Spleen (tissue), 11 donors: ENCODE results near the gene NUDT19. TPM values are rescaled to one million over a fixed set of nuclear protein-coding genes. Genes with fewer than 3 reads are reported as not detected.

Experiments
- DNase-seq: peaks from one replicate; pipeline ENCODE4 v3.0.0-alpha.2; 2020
- H3K27ac ChIP-seq, 8 donors: fragments of 200-600 bp; sonication (generic) in 7 of 8; 1 replicate in 4 of 8; 2 replicates in 4 of 8; pipeline versions ENCODE4 v1.5.0 to v1.8.0; 2016 to 2021; ENCODE audit warnings: inconsistent platforms in 4 of 8, mild to moderate bottlenecking in 4 of 8, moderate library complexity in 1 of 8
- H3K27me3 ChIP-seq, 7 donors: fragments of 200-600 bp; sonication (generic) in 6 of 7; replicated peaks in 1 of 7; 1 replicate in 4 of 7; 2 replicates in 3 of 7; pipeline versions ENCODE4 v1.5.0 to v1.8.0; 2016 to 2021; ENCODE audit warnings: inconsistent platforms in 3 of 7, mild to moderate bottlenecking in 1 of 7
- H3K36me3 ChIP-seq, 6 donors: fragments of 200-600 bp; sonication (generic) in 5 of 6; 1 replicate in 4 of 6; 2 replicates in 2 of 6; pipeline versions ENCODE4 v1.5.0 to v1.8.0; 2016 to 2021; ENCODE audit warnings: inconsistent platforms in 2 of 6
- H3K4me1 ChIP-seq, 6 donors: fragments of 200-600 bp; sonication (generic) in 5 of 6; 1 replicate in 3 of 6; 2 replicates in 3 of 6; pipeline versions ENCODE4 v1.5.0 to v1.8.0; 2016 to 2021; ENCODE audit warnings: inconsistent platforms in 3 of 6
- H3K4me3 ChIP-seq, 8 donors: fragments of 200-600 bp; sonication (generic) in 7 of 8; 1 replicate in 4 of 8; 2 replicates in 4 of 8; pipeline versions ENCODE4 v1.5.0 to v1.8.0; 2016 to 2021; ENCODE audit warnings: inconsistent platforms in 4 of 8, mild to moderate bottlenecking in 4 of 8, moderate library complexity in 2 of 8
- H3K9me3 ChIP-seq, 8 donors: fragments of 200-600 bp; sonication (generic) in 7 of 8; 1 replicate in 4 of 8; 2 replicates in 4 of 8; pipeline versions ENCODE4 v1.5.0 to v1.8.0; 2016 to 2021; ENCODE audit warnings: inconsistent platforms in 4 of 8
- CTCF ChIP-seq, 11 experiments: fragments of 200-600 bp in 7 of 11; fragments of 450-650 bp in 4 of 11; sonication (generic) in 4 of 11; IDR thresholded peaks in 8 of 11; conservative IDR thresholded peaks in 3 of 11; 1 replicate in 7 of 11; 2 replicates in 4 of 11; pipeline versions ENCODE4 v1.4.0 to v1.8.0; 2016 to 2021; ENCODE audit warnings: antibody characterized with exemption in 11 of 11, inconsistent platforms in 4 of 11, mild to moderate bottlenecking in 1 of 11
- POLR2A ChIP-seq, 3 donors: fragments of 450-650 bp; IDR thresholded peaks; one replicate each; pipeline ENCODE4 v1.5.1; 2017; ENCODE audit warnings: antibody characterized with exemption in 3 of 3, mild to moderate bottlenecking in 1 of 3
- POLR2AphosphoS5 ChIP-seq, 3 donors: sonication (generic); formaldehyde crosslinking; IDR thresholded peaks; one replicate each; pipeline ENCODE4 v1.5.1; 2017; ENCODE audit warnings: antibody characterized with exemption in 3 of 3
- WGBS, 5 donors: extraction: QIAGEN DNeasy Blood & Tissue Kit in 3 of 5; methylation state at CpG; one replicate each; pipeline versions ENCODE4 v1.1.5 to v1.1.7; 2013 to 2018; 5-methylcytosine and 5-hydroxymethylcytosine counted together
- intact Hi-C: fragments of 100-400 bp; cut with DNase I; formaldehyde crosslinking; loops from one replicate; pipeline ENCODE4 v1.15.0; 2023; ENCODE audit warnings: low total_unique reads
- polyA plus RNA-seq, 3 donors: library from polyadenylated mRNA; stranded (reverse); fragments of 200-250 nt; gene quantifications; one replicate each; pipeline ENCODE4 v1.2.1, GENCODE V29; 2013
- total RNA-seq, 7 donors: library from RNA; depleted of rRNA in 3 of 7; stranded (reverse); fragments of >200 nt in 3 of 7; fragmentation: NEBNext Ultra II Directional in 4 of 7; extraction: Animal tissue kit (Norgen Biotek cat#: 25700) in 4 of 7; gene quantifications; one replicate each; pipeline versions ENCODE4 v1.1.0 to v1.2.1, GENCODE V29; 2016 to 2021
- donor health status: healthy with polysubstance abuse.
- donor health status: DM: no; HTN: no; CAD: no; lungs with moderate emphysema.
- donor health status: DM: no; HTN: no; CAD: no.
- donor health status: Bipolar disorder and iron deficiency.
- donor health status: healthy.
- donor health status: DM: no; HTN: no; CAD: no.
- donor health status: DM: yes; HTN: yes; CAD: no.

The NUDT19 gene
- total and polyA plus RNA-seq, 10 donors: 4.9 to 18.4 (median 11.0) TPM

GRCh38 chr19:32720216-32720935, 28.8 kb downstream of the NUDT19 start:
- H3K27me3 ChIP-seq: no peaks in the 10 kb centered on the region
- DNase-seq: no peak
- H3K4me1 ChIP-seq: no peaks in the 10 kb centered on the region
- 91 to 97% (median 96%) methylated on average over 12 to 22 of the region's 22 CpGs for WGBS, 5 donors
- TF ChIP-seq POLR2A (IDR thresholded peaks at IDR 0.05) (no peak), POLR2AphosphoS5 (IDR thresholded peaks at IDR 0.05) (no peak), CTCF (IDR thresholded peaks at IDR 0.05 in 8 of 11, conservative IDR thresholded peaks at IDR 0.05 in 3 of 11) (no peak)
- H3K4me3 ChIP-seq: no peak overlapping the region
- H3K9me3 ChIP-seq: peaks cover 0 to 7% (median under 1%) of the 10 kb centered on the region in 8 donors
- intact Hi-C loops: no loop called here
- H3K36me3 ChIP-seq: peaks cover 0 to 26% (median 2%) of the 10 kb centered on the region in 6 donors
- H3K27ac ChIP-seq: no peak overlapping the region

GRCh38 chr19:32720936-32721250, 29.3 kb downstream of the NUDT19 start:
- Histone ChIP-seq H3K4me3 (no peak overlapping the region), H3K27ac (no peak overlapping the region), H3K27me3 (no peaks in the 10 kb centered on the region), H3K9me3 (peaks cover 0 to 12% (median 4%) of the 10 kb centered on the region in 8 donors), H3K4me1 (no peaks in the 10 kb centered on the region), H3K36me3 (peaks cover 0 to 21% (median 2%) of the 10 kb centered on the region in 6 donors)
- WGBS, 5 donors: 95 to 97% (median 96%) methylated on average over 15 to 22 of the region's 22 CpGs
- no peak for DNase-seq
- TF ChIP-seq CTCF (IDR thresholded peaks at IDR 0.05 in 8 of 11, conservative IDR thresholded peaks at IDR 0.05 in 3 of 11) (no peak), POLR2A (IDR thresholded peaks at IDR 0.05) (no peak), POLR2AphosphoS5 (IDR thresholded peaks at IDR 0.05) (no peak)
- intact Hi-C loops: no loop called here

- no peaks in the 10 kb centered on the region for H3K9me3 ChIP-seq
- H3K27me3 ChIP-seq: peaks cover 0 to 11% (median 0%) of the 10 kb centered on the region in 7 donors
- TF ChIP-seq POLR2A (IDR thresholded peaks at IDR 0.05) (no peak), POLR2AphosphoS5 (IDR thresholded peaks at IDR 0.05) (no peak), CTCF (IDR thresholded peaks at IDR 0.05 in 8 of 11, conservative IDR thresholded peaks at IDR 0.05 in 3 of 11) (no peak)
- H3K36me3 ChIP-seq: no peaks in the 10 kb centered on the region
- intact Hi-C loops: no loop called here
- 81 to 86% (median 84%) methylated on average over 4 of the region's 4 CpGs for WGBS, 5 donors
- H3K27ac ChIP-seq: no peak overlapping the region
- no peak for DNase-seq
- no peak overlapping the region for H3K4me3 ChIP-seq
- H3K4me1 ChIP-seq: no peaks in the 10 kb centered on the region
Measured at GRCh38 chr19:32735936-32736335, 44.3 kb downstream of the NUDT19 start.

GRCh38 chr19:32743021-32743420, 51.4 kb downstream of the NUDT19 start:
- TF ChIP-seq POLR2A (IDR thresholded peaks at IDR 0.05) (no peak), CTCF (IDR thresholded peaks at IDR 0.05 in 8 of 11, conservative IDR thresholded peaks at IDR 0.05 in 3 of 11) (no peak), POLR2AphosphoS5 (IDR thresholded peaks at IDR 0.05) (no peak)
- 94 to 100% (median 96%) methylated on average over 9 of the region's 9 CpGs for WGBS, 5 donors
- DNase-seq: no peak
- Histone ChIP-seq H3K27me3 (peaks cover 0 to 25% (median 0%) of the 10 kb centered on the region in 7 donors), H3K27ac (no peak overlapping the region), H3K36me3 (no peaks in the 10 kb centered on the region), H3K4me3 (no peak overlapping the region), H3K4me1 (no peaks in the 10 kb centered on the region), H3K9me3 (no peaks in the 10 kb centered on the region)
- intact Hi-C loops: no loop called here
